Measurements from ENCODE around the gene USH2A.

Gene USH2A

DNA sequence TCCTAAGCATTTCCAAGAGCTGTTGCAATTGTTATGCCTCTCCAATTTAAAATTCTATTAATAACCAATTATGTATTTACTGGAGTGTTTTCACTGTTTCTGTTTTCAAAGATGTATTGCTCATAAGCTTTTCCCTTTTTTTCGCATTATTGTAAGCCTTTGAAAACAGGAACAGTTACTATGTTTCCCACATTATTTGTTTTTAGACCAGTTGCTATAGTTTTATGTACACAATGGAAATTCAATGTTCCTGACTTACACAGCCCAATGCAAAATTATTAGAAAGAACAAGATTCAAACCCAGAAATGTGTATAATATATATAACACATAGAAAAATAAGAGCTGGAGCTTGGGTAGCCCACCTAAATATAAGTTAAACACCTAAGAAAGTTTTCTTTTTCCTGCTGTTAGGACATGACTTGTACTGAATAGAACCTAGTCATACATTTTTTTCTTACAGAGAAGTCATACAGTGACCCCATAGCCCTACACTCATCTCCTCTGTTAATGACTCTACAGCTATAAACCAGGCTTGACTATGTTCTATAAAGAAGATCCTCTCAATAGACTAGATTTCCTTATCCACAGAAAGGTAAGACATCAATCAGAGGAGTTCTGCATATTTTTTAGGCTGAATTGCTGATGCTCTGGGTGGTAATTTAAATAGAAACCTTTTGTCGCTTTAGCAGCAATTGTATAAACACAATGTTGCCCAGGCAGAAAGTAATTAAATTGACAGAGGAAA, 299.6 kb downstream of the USH2A start:
- DNase-seq (ENCODE audit: low read depth in 2 of 2) = no peak

DNA sequence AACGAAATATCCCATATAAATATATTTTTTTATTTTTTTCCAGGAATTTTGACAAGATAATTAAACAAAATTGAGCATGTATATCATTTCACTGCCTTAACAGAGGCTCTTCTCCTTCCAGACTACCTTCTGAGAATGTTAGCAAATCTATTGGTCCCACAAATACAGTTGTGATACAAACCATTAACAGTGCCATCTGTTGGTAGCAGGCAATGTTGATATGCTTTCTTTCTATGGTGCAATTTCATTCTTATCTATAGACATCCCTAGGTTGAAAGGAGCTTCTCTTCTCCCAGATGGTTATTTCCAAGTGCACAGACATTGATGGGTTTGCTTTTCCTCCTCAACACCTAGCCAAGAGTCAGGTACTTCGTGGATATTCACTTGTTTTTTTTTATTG, 303.6 kb downstream of the USH2A start:
- no peak for DNase-seq (ENCODE audit: low read depth in 2 of 2)

DNA sequence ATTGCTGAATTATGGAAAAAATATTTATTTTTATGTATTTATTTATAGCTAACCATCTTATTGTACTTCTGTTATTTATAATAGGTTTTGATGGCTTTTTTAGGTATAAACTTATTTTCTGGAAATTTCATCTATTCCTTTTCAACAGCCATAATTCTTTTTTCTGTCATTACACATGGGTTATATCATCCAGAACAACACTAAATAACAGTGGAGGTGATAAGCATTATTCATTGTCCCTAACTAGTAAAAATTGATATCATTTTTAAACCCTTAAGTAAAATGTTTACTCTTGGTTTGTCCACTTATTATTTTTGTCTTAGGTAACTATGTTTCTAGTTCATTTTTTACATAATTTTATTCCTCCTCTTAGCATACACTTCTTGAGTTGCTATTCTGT, 309.1 kb downstream of the USH2A start:
- DNase-seq (ENCODE audit: low read depth in 2 of 2) = no peak

DNA sequence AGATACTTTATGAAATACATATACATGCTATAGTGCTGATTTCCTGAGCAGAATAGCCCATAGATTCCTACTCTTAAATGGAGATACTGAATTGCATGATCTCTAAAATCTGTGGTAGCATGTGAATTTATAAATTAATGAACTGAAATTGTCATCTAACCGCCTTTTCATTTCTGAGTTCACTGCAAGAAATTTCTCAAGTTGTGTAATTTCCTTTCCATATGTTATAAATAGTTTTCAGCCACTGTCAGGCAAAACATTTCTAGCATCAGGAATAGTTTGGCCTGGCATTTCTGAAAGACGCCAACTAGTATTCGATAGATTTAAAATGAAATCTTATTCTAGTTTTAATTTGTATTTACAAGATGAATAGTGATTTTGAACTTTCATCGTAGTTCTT, 310.1 kb downstream of the USH2A start:
- no peak for DNase-seq (ENCODE audit: low read depth in 2 of 2)

DNA sequence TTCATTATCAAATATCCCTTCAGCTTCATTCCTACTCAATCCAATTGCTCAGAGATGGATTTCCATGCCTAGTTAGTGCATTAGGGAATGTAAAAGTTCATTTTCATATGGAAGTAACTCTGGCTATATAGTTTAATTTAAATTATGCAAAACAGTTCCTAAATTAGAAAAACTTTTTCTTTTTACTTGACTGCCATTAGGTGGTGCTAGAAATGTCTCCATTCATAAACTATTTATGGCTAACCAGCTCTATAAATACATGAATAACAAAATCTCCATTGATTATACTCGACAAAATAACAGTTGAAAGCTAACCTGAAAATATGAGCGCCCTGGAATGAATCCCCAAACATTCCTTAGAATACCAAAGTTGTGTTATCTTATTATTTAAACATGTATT, 311.4 kb downstream of the USH2A start:
- DNase-seq (ENCODE audit: low read depth in 2 of 2) = no peak

DNA sequence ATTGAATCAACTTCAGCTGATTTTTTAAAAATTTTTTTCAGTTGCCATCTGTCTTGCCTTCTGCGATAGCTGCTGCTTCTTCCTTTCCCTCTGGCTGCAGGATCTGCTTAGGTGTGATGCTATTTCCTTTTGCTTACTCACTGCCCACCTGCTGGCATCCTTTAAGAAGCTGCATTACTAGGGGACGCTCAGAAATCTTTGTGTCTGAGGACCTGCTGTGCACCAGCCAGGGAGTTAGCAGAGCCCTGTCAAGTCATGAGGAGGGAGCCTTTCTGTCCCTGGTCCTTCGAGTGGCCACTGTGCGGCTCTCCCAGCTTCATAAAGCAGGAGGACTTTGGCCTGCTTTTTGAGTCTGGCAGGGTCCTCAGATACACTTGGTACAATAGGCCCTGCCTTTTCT, 327.8 kb downstream of the USH2A start:
- no peak for DNase-seq (ENCODE audit: low read depth in 2 of 2)

DNA sequence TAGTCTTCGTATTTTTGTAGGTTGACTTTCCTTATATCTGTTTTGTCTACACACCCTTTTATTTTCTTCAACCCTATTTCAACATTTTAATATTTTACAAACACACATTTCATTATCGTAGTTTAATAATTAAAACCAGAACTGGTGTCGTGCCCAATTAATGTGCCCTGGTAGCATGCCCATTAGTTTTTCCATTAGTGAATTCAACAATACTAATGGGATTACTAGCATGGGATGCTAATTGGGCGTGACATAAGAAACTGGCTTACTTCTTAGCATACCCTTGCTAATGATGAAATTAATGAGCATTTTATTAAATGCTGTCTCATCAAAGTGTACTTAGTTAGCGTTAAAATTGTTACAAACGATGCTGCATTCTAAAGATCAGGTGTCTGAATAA, 332.7 kb downstream of the USH2A start:
- DNase-seq (ENCODE audit: low read depth in 2 of 2) = no peak

DNA sequence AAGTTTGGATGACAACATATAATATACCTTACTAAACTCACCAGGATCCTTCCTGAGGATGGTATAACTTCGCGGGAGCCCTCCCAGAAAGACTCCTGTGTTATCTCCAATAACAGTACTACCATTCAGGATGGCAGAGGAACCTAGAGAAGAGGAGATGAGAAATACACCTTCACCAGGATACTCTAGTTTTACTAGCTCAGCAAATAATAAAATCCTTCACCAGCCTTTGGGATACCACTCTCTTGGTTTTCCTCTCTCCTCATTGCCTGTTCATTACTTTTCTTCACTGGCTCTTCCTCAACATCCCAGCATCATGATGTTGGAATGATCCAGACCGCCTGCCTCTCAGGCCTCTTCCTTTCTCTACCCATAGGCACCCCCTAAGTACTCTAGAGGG, 336.6 kb downstream of the USH2A start:
- DNase-seq (ENCODE audit: low read depth in 2 of 2) = no peak

DNA sequence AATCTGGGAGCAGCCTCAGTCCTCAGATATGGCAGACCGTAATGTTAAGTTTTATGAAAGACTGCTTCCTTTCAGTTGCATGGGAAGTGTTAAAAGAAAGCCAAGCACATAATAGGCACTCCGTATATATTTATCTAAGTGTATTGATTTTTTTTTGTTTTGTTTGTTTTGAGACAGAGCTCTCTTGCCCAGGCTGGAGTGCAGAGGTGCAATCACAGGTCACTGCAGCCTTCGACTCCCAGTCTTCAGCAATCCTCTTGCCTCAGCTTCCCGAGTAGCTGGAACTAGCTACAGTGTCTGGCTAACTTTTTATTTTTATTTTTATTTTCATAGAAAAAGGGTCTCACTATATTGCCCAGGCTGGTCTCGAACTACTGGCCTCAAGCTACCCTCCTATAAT, 341.8 kb downstream of the USH2A start:
- DNase-seq (ENCODE audit: low read depth in 2 of 2) = no peak

DNA sequence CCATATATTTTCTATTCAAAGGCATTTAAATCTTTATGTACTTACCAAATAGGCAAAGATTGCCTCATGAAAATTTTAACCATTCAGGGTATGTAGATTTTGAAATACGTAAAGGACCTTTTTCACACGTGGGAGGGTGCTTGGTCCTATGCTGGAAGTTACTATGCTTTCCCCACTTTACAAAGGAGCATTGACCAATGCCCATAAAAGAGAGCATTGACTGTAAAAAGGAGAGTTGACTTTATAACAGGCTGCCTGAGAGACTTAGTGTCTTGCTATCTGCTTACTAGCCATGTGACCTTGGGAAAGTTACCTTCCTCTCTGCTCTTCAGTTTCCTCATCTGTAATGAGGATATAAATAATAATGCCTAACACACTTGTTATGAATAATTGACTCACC, 346.5 kb downstream of the USH2A start:
- DNase-seq (ENCODE audit: low read depth in 2 of 2) = no peak

DNA sequence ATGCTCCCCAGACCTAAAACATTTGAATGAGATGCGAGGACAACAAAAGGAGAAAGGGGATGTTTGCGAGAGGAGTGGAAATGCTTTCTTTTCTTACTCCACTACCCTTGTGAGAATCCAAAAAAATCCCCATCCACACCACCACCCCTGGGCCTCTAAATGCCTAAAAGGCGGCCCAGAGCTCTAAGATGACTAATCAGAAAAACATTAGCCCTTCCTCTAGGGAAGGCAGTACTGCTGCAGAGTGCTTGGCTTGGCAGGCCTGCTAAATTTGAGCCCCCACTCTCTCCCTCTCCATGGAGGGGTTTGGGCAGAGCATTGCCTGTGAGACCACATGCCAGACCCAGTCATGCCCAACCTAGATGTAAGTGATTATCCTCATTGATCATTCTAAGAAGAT, 347.9 kb downstream of the USH2A start:
- no peak for DNase-seq (ENCODE audit: low read depth in 2 of 2)

DNA sequence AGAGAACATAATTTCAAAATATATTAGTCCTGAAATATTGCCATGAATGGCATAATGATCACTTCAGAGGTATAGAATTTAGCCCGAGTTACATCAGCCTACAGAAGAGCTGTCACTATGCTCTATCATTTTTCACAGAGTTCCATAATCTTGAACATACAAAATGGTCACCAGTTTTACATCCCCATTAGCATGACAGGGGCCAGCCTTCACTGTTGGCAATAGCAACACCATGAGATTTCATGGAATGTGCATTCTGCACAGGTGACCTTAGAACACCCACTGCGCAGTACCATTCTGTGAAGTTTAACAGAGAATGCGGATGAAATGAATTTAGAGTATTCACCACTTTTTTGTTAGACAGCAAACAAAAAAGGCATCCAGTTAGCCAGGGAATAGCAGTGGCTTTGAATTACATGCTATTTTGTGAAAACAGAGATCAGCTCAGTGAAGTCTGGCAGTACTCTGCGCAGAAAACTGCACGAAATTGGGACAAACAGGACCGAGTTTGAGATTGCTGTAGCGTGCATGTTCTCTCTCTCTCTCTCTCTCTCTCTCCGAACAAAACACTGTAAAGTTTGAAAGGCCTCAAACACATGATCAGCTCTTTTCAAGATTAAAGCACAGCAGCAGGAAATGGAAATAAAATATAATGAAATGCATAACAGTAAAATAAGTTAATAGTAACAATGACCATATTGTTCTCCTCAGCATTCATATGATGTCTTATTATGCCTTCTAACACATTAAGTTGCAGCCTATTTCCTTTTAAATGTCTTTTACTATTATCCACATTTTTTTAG, 349.3 kb downstream of the USH2A start:
- no peak for DNase-seq (ENCODE audit: low read depth in 2 of 2)

DNA sequence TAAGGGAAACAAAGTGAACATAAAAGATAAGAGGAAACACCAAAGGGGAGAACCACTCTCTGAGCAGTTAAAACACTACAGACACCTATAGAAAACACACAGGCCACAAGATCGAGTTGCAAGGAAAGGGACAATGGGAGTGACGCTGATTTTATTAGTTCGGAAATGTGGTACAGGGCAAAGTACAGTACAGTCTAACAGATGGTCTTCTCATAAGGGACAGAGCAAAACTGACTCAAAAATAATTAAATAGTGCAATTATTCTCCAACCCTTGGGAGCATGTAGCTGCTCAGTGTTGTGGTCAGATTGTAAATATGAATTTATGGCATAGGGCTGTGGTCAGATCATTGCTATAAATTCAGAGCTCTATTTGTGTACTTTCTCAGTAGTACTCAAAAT, 352.0 kb downstream of the USH2A start:
- no peak for DNase-seq (ENCODE audit: low read depth in 2 of 2)

DNA sequence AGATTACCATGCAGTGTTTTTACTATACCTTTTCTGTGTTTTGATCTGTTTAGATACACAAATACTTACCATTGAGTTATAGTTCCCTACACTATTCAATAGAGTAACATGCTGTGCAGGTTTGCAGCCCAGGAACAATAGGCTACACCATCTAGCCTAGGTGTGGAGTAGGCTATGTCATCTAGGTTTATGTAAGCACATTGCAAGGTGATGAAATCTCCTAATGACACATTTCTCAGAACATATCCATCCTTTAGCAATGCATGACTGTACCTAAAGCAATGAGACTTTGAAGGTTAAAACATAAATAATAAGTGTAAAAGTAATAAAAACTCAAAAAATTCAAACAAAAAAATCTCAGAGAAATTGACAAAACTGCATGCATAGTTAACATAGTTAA, 358.6 kb downstream of the USH2A start:
- DNase-seq (ENCODE audit: low read depth in 2 of 2) = no peak

DNA sequence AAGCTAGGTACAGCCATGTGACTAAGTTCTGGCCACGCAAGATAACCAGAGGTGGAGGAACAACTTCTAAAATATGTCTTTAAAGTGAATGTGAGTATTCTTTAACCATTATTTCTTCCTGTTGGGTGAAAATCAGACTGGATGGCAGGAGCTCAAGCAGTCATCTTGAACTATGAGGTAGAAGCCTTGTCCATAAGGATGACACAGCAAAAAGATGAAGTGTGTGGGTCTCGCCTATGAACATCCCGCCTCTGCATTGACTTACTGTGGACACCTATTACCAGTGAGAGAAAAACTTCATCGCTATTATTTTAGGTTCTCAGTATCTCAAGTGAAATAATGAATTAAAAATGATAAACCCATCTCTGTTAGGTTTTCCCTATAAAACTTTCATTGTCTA, 365.3 kb downstream of the USH2A start:
- no peak for DNase-seq (ENCODE audit: low read depth in 2 of 2)

DNA sequence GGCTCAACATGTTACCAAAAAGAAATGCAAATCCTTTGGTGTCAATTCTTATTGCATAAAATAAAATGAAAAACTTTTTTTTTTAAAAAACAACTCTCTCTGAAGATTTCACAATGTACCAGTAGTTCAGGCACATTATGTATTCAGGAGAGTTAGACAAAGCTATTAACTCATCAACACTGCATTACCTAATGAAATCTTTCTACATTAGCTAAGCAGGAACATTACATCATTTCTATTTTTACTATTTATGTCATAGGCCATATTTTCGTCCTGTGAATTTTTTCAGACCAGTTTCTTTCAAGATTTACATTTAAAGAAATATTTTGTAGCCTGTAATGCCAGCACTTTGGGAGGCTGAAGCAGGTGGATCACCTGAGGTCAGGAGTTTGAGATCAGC, 366.2 kb downstream of the USH2A start:
- DNase-seq (ENCODE audit: low read depth in 2 of 2) = no peak

DNA sequence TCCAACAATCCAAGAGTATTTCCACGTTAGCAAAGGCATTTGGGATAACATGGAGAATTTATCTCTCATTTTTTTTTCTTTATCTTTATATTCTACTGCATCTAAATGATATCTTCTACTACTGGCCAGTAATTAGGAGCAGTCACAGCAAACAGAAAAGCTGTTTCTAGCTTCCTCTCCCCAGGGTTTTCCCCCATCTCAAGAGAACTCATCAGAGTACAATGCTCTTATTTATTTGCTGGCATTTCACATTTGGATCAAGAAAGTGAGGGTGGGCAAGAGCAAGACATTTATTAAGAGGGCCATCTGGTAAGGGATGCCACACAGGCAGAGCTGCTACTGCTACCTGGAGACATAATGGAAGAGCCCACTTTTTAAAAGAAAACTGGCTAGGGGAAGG, 368.2 kb downstream of the USH2A start:
- DNase-seq (ENCODE audit: low read depth in 2 of 2) = no peak

DNA sequence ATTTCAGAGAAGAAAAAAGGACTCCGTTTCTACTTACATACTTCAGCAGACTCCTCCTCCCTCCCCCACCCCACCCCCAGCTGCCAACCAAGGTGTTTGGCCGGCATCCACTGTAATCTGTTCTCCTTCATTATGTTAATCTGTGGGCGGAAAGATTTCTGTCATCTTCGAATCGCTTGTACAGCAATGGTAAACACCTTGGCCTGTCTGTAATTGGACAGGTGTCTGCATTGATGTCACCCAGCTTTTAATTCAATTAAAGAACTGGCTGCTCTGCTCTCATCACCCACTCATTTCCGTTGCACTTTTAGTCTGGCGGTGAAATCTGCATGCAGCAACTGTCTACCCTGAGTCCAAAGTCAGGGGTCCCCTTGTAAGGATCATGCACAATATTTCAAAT, 368.6 kb downstream of the USH2A start:
- no peak for DNase-seq (ENCODE audit: low read depth in 2 of 2)

DNA sequence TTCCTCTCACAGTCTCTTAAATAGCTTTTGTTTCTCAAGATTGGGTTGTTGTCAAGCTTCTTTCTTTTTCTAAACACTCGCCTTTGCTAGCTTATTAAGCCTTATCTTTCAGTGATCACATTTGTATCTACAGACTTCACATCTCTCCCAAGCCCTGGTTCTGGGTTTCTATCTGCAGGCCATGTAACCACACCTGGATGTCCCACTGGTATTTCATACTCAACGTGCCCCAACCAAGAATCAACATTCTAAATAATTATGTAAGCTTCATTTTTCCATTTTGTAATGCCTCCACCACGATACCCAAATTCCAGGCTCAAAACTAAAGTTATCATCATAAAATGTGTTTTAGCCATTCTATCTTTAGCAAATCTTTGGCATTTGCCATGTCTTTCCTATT, 372.2 kb downstream of the USH2A start:
- no peak for DNase-seq (ENCODE audit: low read depth in 2 of 2)

DNA sequence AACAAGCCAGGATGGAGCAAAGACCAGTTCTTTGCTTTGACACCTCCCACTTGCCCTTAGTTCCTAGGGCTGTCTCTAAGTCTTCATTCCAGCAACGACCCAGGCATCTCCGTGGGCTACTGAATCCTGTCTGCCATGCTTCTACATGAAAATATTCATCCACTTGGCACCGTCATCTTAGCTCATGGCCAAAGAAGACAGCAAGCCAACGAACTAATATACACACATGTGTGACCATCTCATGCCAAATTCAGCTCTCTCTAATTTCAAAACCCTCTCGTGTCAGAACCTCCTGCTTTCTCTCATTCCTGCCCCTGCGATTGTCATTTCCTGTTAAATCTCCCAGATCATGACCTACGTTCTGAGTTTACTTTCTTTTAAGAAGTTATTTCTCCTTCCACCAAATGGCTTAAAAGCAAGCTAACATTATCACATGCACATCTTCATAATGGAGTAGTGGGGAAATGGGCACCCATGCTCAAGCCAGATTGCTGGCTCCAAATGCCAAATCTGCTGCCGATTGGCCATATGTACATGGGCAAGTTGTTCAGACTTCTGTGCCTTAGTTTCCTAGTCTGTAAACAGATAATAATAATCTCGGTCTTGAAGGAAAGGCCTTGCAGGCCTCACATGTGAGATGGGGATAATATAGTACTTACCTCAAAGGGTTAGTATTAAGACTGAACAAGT, 373.4 kb downstream of the USH2A start:
- no peak for DNase-seq (ENCODE audit: low read depth in 2 of 2)

DNA sequence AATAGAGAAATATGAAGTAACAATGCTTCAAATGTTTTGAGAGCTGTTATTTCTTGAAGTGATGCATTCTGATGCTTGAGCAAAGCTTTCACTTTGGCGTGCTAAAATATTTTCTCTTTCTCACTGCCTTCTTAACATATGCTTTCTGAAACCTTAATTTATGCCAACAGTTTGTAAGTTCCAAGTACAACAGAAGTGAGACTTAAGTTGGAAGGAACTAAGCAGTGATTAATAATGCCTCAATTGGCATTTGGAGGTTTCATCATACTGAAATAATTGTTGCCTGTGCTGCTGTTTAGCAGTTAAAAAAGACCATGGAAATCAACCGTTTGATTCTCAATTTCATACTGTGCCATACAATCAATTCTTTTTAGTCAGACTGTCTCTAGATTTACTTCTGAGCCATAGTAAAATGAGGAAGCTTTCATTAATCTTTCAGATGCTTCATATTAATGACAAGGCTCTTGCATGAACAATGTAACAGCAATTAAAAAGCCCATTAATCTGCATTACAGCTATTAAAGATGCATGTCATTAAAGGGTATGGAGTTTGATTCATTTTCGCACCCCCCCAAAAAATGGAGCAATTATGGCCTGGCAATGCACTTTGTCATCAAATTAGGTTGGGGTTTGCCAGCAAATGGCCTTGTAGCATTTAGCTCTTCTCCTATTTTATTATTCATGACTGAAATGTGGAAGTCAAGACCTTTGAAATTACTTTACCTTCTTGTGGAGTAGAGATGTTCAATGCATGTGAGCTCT, 375.3 kb downstream of the USH2A start:
- no peak for DNase-seq (ENCODE audit: low read depth in 2 of 2)

DNA sequence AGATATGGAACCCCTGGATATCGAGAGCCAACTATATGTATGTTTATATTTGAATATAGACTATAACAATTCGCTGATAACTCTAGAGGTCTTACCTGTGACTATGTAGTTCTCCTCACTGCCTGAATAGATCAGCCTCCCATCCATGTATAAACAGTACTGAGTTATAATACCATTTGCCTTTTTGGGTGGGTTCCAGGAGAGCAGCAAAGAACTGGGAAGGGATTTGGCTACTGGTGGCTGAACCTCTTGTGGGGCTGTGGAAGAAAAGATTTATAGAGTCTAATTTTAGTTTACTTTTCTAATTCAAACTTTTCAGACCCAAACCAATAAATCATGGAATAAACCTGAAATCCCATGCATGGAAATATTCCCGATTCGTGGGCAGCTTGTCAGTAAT, 376.9 kb downstream of the USH2A start:
- no peak for DNase-seq (ENCODE audit: low read depth in 2 of 2)

Data from activated CD4-positive, alpha-beta T cell treated with anti-CD3 and anti-CD28 coated beads for 24 hours (primary cell).